Spleen (tissue), 7 donors: ENCODE data around the gene TAS2R30.

ENCODE experiments used
- CTCF ChIP-seq, 11 experiments: fragments of 200-600 bp in 7 of 11; fragments of 450-650 bp in 4 of 11; sonication (generic) in 4 of 11; IDR thresholded peaks in 8 of 11; conservative IDR thresholded peaks in 3 of 11; 1 replicate in 7 of 11; 2 replicates in 4 of 11; pipeline versions ENCODE4 v1.4.0 to v1.8.0; 2016 to 2021; ENCODE audit warnings: antibody characterized with exemption in 11 of 11, inconsistent platforms in 4 of 11, mild to moderate bottlenecking in 1 of 11
- POLR2A ChIP-seq, 3 donors: fragments of 450-650 bp; IDR thresholded peaks; one replicate each; pipeline ENCODE4 v1.5.1; 2017; ENCODE audit warnings: antibody characterized with exemption in 3 of 3, mild to moderate bottlenecking in 1 of 3
- POLR2AphosphoS5 ChIP-seq, 3 donors: sonication (generic); formaldehyde crosslinking; IDR thresholded peaks; one replicate each; pipeline ENCODE4 v1.5.1; 2017; ENCODE audit warnings: antibody characterized with exemption in 3 of 3
- donor health status: DM: no; HTN: no; CAD: no; lungs with moderate emphysema.
- donor health status: DM: no; HTN: no; CAD: no.
- donor health status: DM: no; HTN: no; CAD: no.

GRCh38 chr12:11178250-11178649 lies 43.8 kb upstream of the TAS2R30 start:
- TF ChIP-seq POLR2A (IDR thresholded peaks at IDR 0.05) (no peak), CTCF (IDR thresholded peaks at IDR 0.05 in 8 of 11, conservative IDR thresholded peaks at IDR 0.05 in 3 of 11) (no peak), POLR2AphosphoS5 (IDR thresholded peaks at IDR 0.05) (no peak)
